SK-N-SH treated with all-trans-retinoic acid at 6 μM for 48 hours (cell line): ENCODE results near the gene RNF19B.

Source experiments
- ATAC-seq: fragments of 200-7000 bp; cut with Tn5 transposase; 3 replicates; pipeline ENCODE4 v1.9.1; 2020; ENCODE audit warnings: mild to moderate bottlenecking, moderate library complexity
- ARNTL ChIP-seq: fragments of 450-650 bp; formaldehyde crosslinking; IDR thresholded peaks from 2 replicates; pipeline ENCODE4 v1.5.0; 2020; ENCODE audit warnings: low read depth, mild to moderate bottlenecking, moderate library complexity, borderline replicate concordance
- BACH2 ChIP-seq: fragments of 250-450 bp; sonication (Bioruptor Pico); IDR thresholded peaks from 2 replicates; pipeline ENCODE4 v1.9.0; 2021; ENCODE audit warnings: mild to moderate bottlenecking, borderline replicate concordance
- CSDC2 ChIP-seq: fragments of 250-450 bp; sonication (Bioruptor Pico); IDR thresholded peaks from 2 replicates; pipeline ENCODE4 v1.5.0; 2020; ENCODE audit warnings: mild to moderate bottlenecking, moderate library complexity
- CSRNP3 ChIP-seq: fragments of 250-450 bp; sonication (Bioruptor Pico); IDR thresholded peaks from 2 replicates; pipeline ENCODE4 v1.5.1; 2021; ENCODE audit warnings: mild to moderate bottlenecking, moderate library complexity
- ESRRG ChIP-seq: fragments of 250-450 bp; sonication (Bioruptor Pico); IDR thresholded peaks from 2 replicates; pipeline ENCODE4 v1.6.1; 2021; ENCODE audit warnings: mild to moderate bottlenecking
- GLIS3 ChIP-seq: fragments of 250-450 bp; sonication (Bioruptor Pico); IDR thresholded peaks from 2 replicates; pipeline ENCODE4 v1.5.0; 2020; ENCODE audit warnings: mild to moderate bottlenecking, moderate library complexity
- PPARA ChIP-seq: fragments of 250-450 bp; sonication (Bioruptor Pico); IDR thresholded peaks from 2 replicates; pipeline ENCODE4 v1.5.0; 2020; ENCODE audit warnings: mild to moderate bottlenecking, borderline replicate concordance
- TSHZ2 ChIP-seq: fragments of 250-450 bp; sonication (Bioruptor Pico); IDR thresholded peaks from 2 replicates; pipeline ENCODE4 v1.5.0; 2020; ENCODE audit warnings: mild to moderate bottlenecking, moderate library complexity
- ZFP3 ChIP-seq: fragments of 250-450 bp; sonication (Bioruptor Pico); IDR thresholded peaks from 2 replicates; pipeline ENCODE4 v1.5.0; 2020; ENCODE audit warnings: mild to moderate bottlenecking, moderate library complexity
- ZFP30 ChIP-seq: fragments of 450-650 bp; formaldehyde crosslinking; IDR thresholded peaks from 2 replicates; pipeline ENCODE4 v1.5.0; 2022; ENCODE audit warnings: mild to moderate bottlenecking, moderate library complexity
- ZNF8 ChIP-seq: fragments of 450-650 bp; formaldehyde crosslinking; IDR thresholded peaks from 2 replicates; pipeline ENCODE4 v1.5.0; 2020; ENCODE audit warnings: mild to moderate bottlenecking, moderate library complexity
- TF ChIP-seq, protein P1 (sequence below): fragments of 250-450 bp; sonication (Bioruptor Pico); IDR thresholded peaks from 2 replicates; pipeline ENCODE4 v1.8.0; 2020; ENCODE audit warnings: mild to moderate bottlenecking, moderate library complexity, borderline replicate concordance
- TF ChIP-seq, protein P2 (sequence below): fragments of 250-450 bp; sonication (Bioruptor Pico); IDR thresholded peaks from 2 replicates; pipeline ENCODE4 v1.8.0; 2021; ENCODE audit warnings: low read depth, mild to moderate bottlenecking, moderate library complexity, borderline replicate concordance

RNF19B gene

GRCh38 chr1:32897082-32898049, 67.2 kb downstream of the RNF19B start:
- TF ChIP-seq CSDC2 (CRISPR knock-in tag) (no peak), GLIS3 (CRISPR knock-in tag) (no peak), ESRRG (CRISPR knock-in tag) (no peak), ZNF8 (CRISPR knock-in tag) (no peak), TSHZ2 (CRISPR knock-in tag) (no peak), ZFP3 (CRISPR knock-in tag) (peak; percentile 81), PPARA (CRISPR knock-in tag) (no peak)
- TF ChIP-seq, protein P1, sequence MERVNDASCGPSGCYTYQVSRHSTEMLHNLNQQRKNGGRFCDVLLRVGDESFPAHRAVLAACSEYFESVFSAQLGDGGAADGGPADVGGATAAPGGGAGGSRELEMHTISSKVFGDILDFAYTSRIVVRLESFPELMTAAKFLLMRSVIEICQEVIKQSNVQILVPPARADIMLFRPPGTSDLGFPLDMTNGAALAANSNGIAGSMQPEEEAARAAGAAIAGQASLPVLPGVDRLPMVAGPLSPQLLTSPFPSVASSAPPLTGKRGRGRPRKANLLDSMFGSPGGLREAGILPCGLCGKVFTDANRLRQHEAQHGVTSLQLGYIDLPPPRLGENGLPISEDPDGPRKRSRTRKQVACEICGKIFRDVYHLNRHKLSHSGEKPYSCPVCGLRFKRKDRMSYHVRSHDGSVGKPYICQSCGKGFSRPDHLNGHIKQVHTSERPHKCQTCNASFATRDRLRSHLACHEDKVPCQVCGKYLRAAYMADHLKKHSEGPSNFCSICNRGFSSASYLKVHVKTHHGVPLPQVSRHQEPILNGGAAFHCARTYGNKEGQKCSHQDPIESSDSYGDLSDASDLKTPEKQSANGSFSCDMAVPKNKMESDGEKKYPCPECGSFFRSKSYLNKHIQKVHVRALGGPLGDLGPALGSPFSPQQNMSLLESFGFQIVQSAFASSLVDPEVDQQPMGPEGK (CRISPR knock-in tag) = no peak
- no peak for ATAC-seq

GRCh38 chr1:32896451-32896850, 68.2 kb downstream of the RNF19B start:
- ATAC-seq = no peak
- TF ChIP-seq, protein P1 (CRISPR knock-in tag) = no peak
- TF ChIP-seq, protein P2, sequence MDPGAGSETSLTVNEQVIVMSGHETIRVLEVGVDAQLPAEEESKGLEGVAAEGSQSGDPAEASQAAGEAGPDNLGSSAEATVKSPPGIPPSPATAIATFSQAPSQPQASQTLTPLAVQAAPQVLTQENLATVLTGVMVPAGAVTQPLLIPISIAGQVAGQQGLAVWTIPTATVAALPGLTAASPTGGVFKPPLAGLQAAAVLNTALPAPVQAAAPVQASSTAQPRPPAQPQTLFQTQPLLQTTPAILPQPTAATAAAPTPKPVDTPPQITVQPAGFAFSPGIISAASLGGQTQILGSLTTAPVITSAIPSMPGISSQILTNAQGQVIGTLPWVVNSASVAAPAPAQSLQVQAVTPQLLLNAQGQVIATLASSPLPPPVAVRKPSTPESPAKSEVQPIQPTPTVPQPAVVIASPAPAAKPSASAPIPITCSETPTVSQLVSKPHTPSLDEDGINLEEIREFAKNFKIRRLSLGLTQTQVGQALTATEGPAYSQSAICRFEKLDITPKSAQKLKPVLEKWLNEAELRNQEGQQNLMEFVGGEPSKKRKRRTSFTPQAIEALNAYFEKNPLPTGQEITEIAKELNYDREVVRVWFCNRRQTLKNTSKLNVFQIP = no peak
- TF ChIP-seq GLIS3 (CRISPR knock-in tag) (no peak), ARNTL (no peak), ZFP30 (CRISPR knock-in tag) (no peak), ZFP3 (CRISPR knock-in tag) (no peak), TSHZ2 (CRISPR knock-in tag) (no peak), BACH2 (CRISPR knock-in tag) (no peak), CSRNP3 (CRISPR knock-in tag) (no peak), ESRRG (CRISPR knock-in tag) (no peak)
- TF ChIP-seq, all 23 proteins: peak for 0
